ENCODE results near the gene USP17L20.
"Not testable (repeated sequence)": the region's sequence is repeated elsewhere in the genome, so short reads cannot be mapped to it uniquely, and the experiment has no call there.

Gene USP17L20

GRCh38 chr4:9257824-9258223 is at the start of gene USP17L20:
TSS of gene USP17L20 (plus strand) at chr4:9258124. CDS start at chr4:9258124, 0 bp downstream.
- not testable (repeated sequence) for H3K4me3 ChIP-seq (ENCODE audit: low read depth in 1 of 2, low read length in 2 of 2); H3K9me3 ChIP-seq (ENCODE audit: low read length); H3K27me3 ChIP-seq (ENCODE audit: control insufficient read depth in 1 of 2, insufficient read depth in 2 of 2, low read length in 2 of 2); H3K36me3 ChIP-seq (ENCODE audit: insufficient read depth, low read length); H3K9ac ChIP-seq (ENCODE audit: low read length); H3K4me1 ChIP-seq (ENCODE audit: insufficient read depth, low read length); H3K27ac ChIP-seq (ENCODE audit: low read depth, low read length)

GRCh38 chr4:9210357-9210756 is 47.6 kb upstream of the USP17L20 start, which contains the start of gene USP17L10:
TSS of gene USP17L10 (plus strand) at chr4:9210657. CDS start at chr4:9210657, 0 bp downstream.
- not testable (repeated sequence) for H3K36me3 ChIP-seq (ENCODE audit: insufficient read depth, low read length); H3K9ac ChIP-seq (ENCODE audit: low read length); H3K4me1 ChIP-seq (ENCODE audit: insufficient read depth, low read length); H3K9me3 ChIP-seq (ENCODE audit: low read length); H3K27me3 ChIP-seq (ENCODE audit: control insufficient read depth in 1 of 2, insufficient read depth in 2 of 2, low read length in 2 of 2); H3K4me3 ChIP-seq (ENCODE audit: low read depth in 1 of 2, low read length in 2 of 2); H3K27ac ChIP-seq (ENCODE audit: low read depth, low read length)

- H3K4me1 ChIP-seq (ENCODE audit: insufficient read depth, low read length); H3K27me3 ChIP-seq (ENCODE audit: control insufficient read depth in 1 of 2, insufficient read depth in 2 of 2, low read length in 2 of 2); H3K9me3 ChIP-seq (ENCODE audit: low read length); H3K9ac ChIP-seq (ENCODE audit: low read length); H3K4me3 ChIP-seq (ENCODE audit: low read depth in 1 of 2, low read length in 2 of 2); H3K27ac ChIP-seq (ENCODE audit: low read depth, low read length); H3K36me3 ChIP-seq (ENCODE audit: insufficient read depth, low read length): not testable (repeated sequence)
Measured at GRCh38 chr4:9214701-9215100, 43.2 kb upstream of the USP17L20 start.

GRCh38 chr4:9215105-9215504 is 42.8 kb upstream of the USP17L20 start, which contains the start of gene USP17L11:
TSS of gene USP17L11 (plus strand) at chr4:9215405. CDS start at chr4:9215405, 0 bp downstream.
- not testable (repeated sequence) for H3K36me3 ChIP-seq (ENCODE audit: insufficient read depth, low read length); H3K27ac ChIP-seq (ENCODE audit: low read depth, low read length); H3K4me1 ChIP-seq (ENCODE audit: insufficient read depth, low read length); H3K9ac ChIP-seq (ENCODE audit: low read length); H3K4me3 ChIP-seq (ENCODE audit: low read depth in 1 of 2, low read length in 2 of 2); H3K9me3 ChIP-seq (ENCODE audit: low read length); H3K27me3 ChIP-seq (ENCODE audit: control insufficient read depth in 1 of 2, insufficient read depth in 2 of 2, low read length in 2 of 2)

GRCh38 chr4:9219852-9220251 is 38.1 kb upstream of the USP17L20 start, which contains the start of gene USP17L12:
TSS of gene USP17L12 (plus strand) at chr4:9220152. CDS start at chr4:9220152, 0 bp downstream.
- H3K27ac ChIP-seq (ENCODE audit: low read depth, low read length); H3K9me3 ChIP-seq (ENCODE audit: low read length); H3K27me3 ChIP-seq (ENCODE audit: control insufficient read depth in 1 of 2, insufficient read depth in 2 of 2, low read length in 2 of 2); H3K4me1 ChIP-seq (ENCODE audit: insufficient read depth, low read length); H3K9ac ChIP-seq (ENCODE audit: low read length); H3K4me3 ChIP-seq (ENCODE audit: low read depth in 1 of 2, low read length in 2 of 2); H3K36me3 ChIP-seq (ENCODE audit: insufficient read depth, low read length): not testable (repeated sequence)

GRCh38 chr4:9224596-9224995 is 33.3 kb upstream of the USP17L20 start, which contains the start of gene USP17L13:
TSS of gene USP17L13 (plus strand) at chr4:9224896. CDS start at chr4:9224896, 0 bp downstream.
- H3K27me3 ChIP-seq (ENCODE audit: control insufficient read depth in 1 of 2, insufficient read depth in 2 of 2, low read length in 2 of 2); H3K4me1 ChIP-seq (ENCODE audit: insufficient read depth, low read length); H3K4me3 ChIP-seq (ENCODE audit: low read depth in 1 of 2, low read length in 2 of 2): not testable (repeated sequence)

GRCh38 chr4:9230249-9230648 is 27.7 kb upstream of the USP17L20 start:
- not testable (repeated sequence) for H3K4me3 ChIP-seq (ENCODE audit: low read depth in 1 of 2, low read length in 2 of 2); H3K27ac ChIP-seq (ENCODE audit: low read depth, low read length); H3K4me1 ChIP-seq (ENCODE audit: insufficient read depth, low read length); H3K9ac ChIP-seq (ENCODE audit: low read length); H3K27me3 ChIP-seq (ENCODE audit: control insufficient read depth in 1 of 2, insufficient read depth in 2 of 2, low read length in 2 of 2); H3K9me3 ChIP-seq (ENCODE audit: low read length); H3K36me3 ChIP-seq (ENCODE audit: insufficient read depth, low read length)

More at GRCh38 chr4:9224596-9224995, 33.3 kb upstream of the USP17L20 start, which contains the start of gene USP17L13:
- not testable (repeated sequence) for H3K27ac ChIP-seq (ENCODE audit: low read depth, low read length); H3K36me3 ChIP-seq (ENCODE audit: insufficient read depth, low read length); H3K9ac ChIP-seq (ENCODE audit: low read length); H3K9me3 ChIP-seq (ENCODE audit: low read length)

- H3K36me3 ChIP-seq (ENCODE audit: insufficient read depth, low read length); H3K27me3 ChIP-seq (ENCODE audit: control insufficient read depth in 1 of 2, insufficient read depth in 2 of 2, low read length in 2 of 2); H3K4me1 ChIP-seq (ENCODE audit: insufficient read depth, low read length); H3K9me3 ChIP-seq (ENCODE audit: low read length); H3K9ac ChIP-seq (ENCODE audit: low read length); H3K4me3 ChIP-seq (ENCODE audit: low read depth in 1 of 2, low read length in 2 of 2); H3K27ac ChIP-seq (ENCODE audit: low read depth, low read length): not testable (repeated sequence)
Measured at GRCh38 chr4:9234085-9234484, 23.8 kb upstream of the USP17L20 start, which contains the start of gene USP17L15. TSS of gene USP17L15 (plus strand) at chr4:9234385. CDS start at chr4:9234385, 0 bp downstream.

- not testable (repeated sequence) for H3K27ac ChIP-seq (ENCODE audit: low read depth, low read length); H3K4me3 ChIP-seq (ENCODE audit: low read depth in 1 of 2, low read length in 2 of 2); H3K9me3 ChIP-seq (ENCODE audit: low read length); H3K9ac ChIP-seq (ENCODE audit: low read length); H3K27me3 ChIP-seq (ENCODE audit: control insufficient read depth in 1 of 2, insufficient read depth in 2 of 2, low read length in 2 of 2); H3K36me3 ChIP-seq (ENCODE audit: insufficient read depth, low read length); H3K4me1 ChIP-seq (ENCODE audit: insufficient read depth, low read length)
Measured at GRCh38 chr4:9238461-9238860, 19.5 kb upstream of the USP17L20 start.

- H3K4me3 ChIP-seq (ENCODE audit: low read depth in 1 of 2, low read length in 2 of 2); H3K27me3 ChIP-seq (ENCODE audit: control insufficient read depth in 1 of 2, insufficient read depth in 2 of 2, low read length in 2 of 2); H3K27ac ChIP-seq (ENCODE audit: low read depth, low read length); H3K9ac ChIP-seq (ENCODE audit: low read length); H3K4me1 ChIP-seq (ENCODE audit: insufficient read depth, low read length); H3K9me3 ChIP-seq (ENCODE audit: low read length); H3K36me3 ChIP-seq (ENCODE audit: insufficient read depth, low read length): not testable (repeated sequence)
Measured at GRCh38 chr4:9243579-9243978, 14.3 kb upstream of the USP17L20 start, which contains the start of gene USP17L17. TSS of gene USP17L17 (plus strand) at chr4:9243879. CDS start at chr4:9243879, 0 bp downstream.

GRCh38 chr4:9247953-9248680 is 9.8 kb upstream of the USP17L20 start, which contains the start of gene USP17L18:
TSS of gene USP17L18 (plus strand) at chr4:9248630. CDS start at chr4:9248630, 0 bp downstream.
- not testable (repeated sequence) for H3K27me3 ChIP-seq (ENCODE audit: control insufficient read depth in 1 of 2, insufficient read depth in 2 of 2, low read length in 2 of 2); H3K36me3 ChIP-seq (ENCODE audit: insufficient read depth, low read length); H3K9ac ChIP-seq (ENCODE audit: low read length); H3K9me3 ChIP-seq (ENCODE audit: low read length); H3K27ac ChIP-seq (ENCODE audit: low read depth, low read length); H3K4me1 ChIP-seq (ENCODE audit: insufficient read depth, low read length); H3K4me3 ChIP-seq (ENCODE audit: low read depth in 1 of 2, low read length in 2 of 2)

- H3K9me3 ChIP-seq (ENCODE audit: low read length); H3K4me3 ChIP-seq (ENCODE audit: low read depth in 1 of 2, low read length in 2 of 2); H3K36me3 ChIP-seq (ENCODE audit: insufficient read depth, low read length); H3K4me1 ChIP-seq (ENCODE audit: insufficient read depth, low read length); H3K9ac ChIP-seq (ENCODE audit: low read length); H3K27ac ChIP-seq (ENCODE audit: low read depth, low read length); H3K27me3 ChIP-seq (ENCODE audit: control insufficient read depth in 1 of 2, insufficient read depth in 2 of 2, low read length in 2 of 2): not testable (repeated sequence)
Measured at GRCh38 chr4:9253078-9253477, 4.8 kb upstream of the USP17L20 start, which contains the start of gene USP17L19. TSS of gene USP17L19 (plus strand) at chr4:9253378. CDS start at chr4:9253378, 0 bp downstream.
